Measurements from ENCODE around the gene MARCHF9. TPM values are rescaled to one million over a fixed set of nuclear protein-coding genes. Genes with fewer than 3 reads are reported as not detected.

Gene MARCHF9
- total RNA-seq, 4 donors from 2014 or later, result 4.2 to 19.8 (median 10.4) TPM

- 20 to 24% methylated on average over 21 to 23 of the region's 110 CpGs for WGBS, 2 donors
- DNase-seq (ENCODE audit: low spot score in 2 of 2), result no peak
- no peak overlapping the region for H3K27ac ChIP-seq
- peaks cover 7 to 78% of the 10 kb centered on the region in 2 donors for H3K27me3 ChIP-seq
- peak overlapping the region; percentile 18 to 41 (median 26) for H3K4me3 ChIP-seq
- peak in 2 of 5 experiments; percentile 13 to 30 for TF ChIP-seq CTCF (IDR thresholded peaks at IDR 0.05)
- no peak for TF ChIP-seq POLR2A (IDR thresholded peaks at IDR 0.05)
- no peaks in the 10 kb centered on the region for H3K36me3 ChIP-seq
- H3K9me3 ChIP-seq, result no peaks in the 10 kb centered on the region
- H3K4me1 ChIP-seq, result peaks cover 0 to 47% (median 33%) of the 10 kb centered on the region in 4 donors
Observed at GRCh38 chr12:57737467-57738460, 17.1 kb upstream of the MARCHF9 start.

- Histone ChIP-seq H3K27ac (no peak within 1 kb of the TSS), H3K4me1 (peaks cover 0 to 47% (median 33%) of the 10 kb centered on the region in 4 donors), H3K9me3 (no peaks in the 10 kb centered on the region), H3K36me3 (no peaks in the 10 kb centered on the region), H3K27me3 (peaks cover 7 to 76% of the 10 kb centered on the region in 2 donors), H3K4me3 (peak within 1 kb of the TSS; percentile 18 to 41 (median 26))
- WGBS, 2 donors, result 13 to 24% methylated on average over 34 to 36 of the region's 36 CpGs
- no peak for DNase-seq (ENCODE audit: low spot score in 2 of 2)
- TF ChIP-seq EP300 (IDR thresholded peaks at IDR 0.05) (no peak), POLR2A (IDR thresholded peaks at IDR 0.05) (no peak)
Observed at GRCh38 chr12:57738661-57739237, 16.2 kb upstream of the MARCHF9 start, which contains the start of gene AGAP2. Gene AGAP2 (minus strand): TSS chr12:57738742. CDS start chr12:57738246, 496 bp downstream.

GRCh38 chr12:57739387-57739786 lies 15.5 kb upstream of the MARCHF9 start:
- H3K4me3 ChIP-seq, result no peak overlapping the region
- peaks cover 7 to 69% of the 10 kb centered on the region in 2 donors for H3K27me3 ChIP-seq
- H3K36me3 ChIP-seq, result no peaks in the 10 kb centered on the region
- H3K4me1 ChIP-seq, result peaks cover 0 to 53% (median 33%) of the 10 kb centered on the region in 4 donors
- no peak for DNase-seq (ENCODE audit: low spot score in 2 of 2)
- H3K27ac ChIP-seq, result no peak overlapping the region
- TF ChIP-seq EP300 (IDR thresholded peaks at IDR 0.05) (no peak), CTCF (IDR thresholded peaks at IDR 0.05) (no peak)
- WGBS, 2 donors, result 15 to 30% methylated on average over 7 of the region's 7 CpGs
- H3K9me3 ChIP-seq, result no peaks in the 10 kb centered on the region

GRCh38 chr12:57739914-57740538 lies 14.9 kb upstream of the MARCHF9 start:
- Histone ChIP-seq H3K4me1 (peaks cover 0 to 54% (median 33%) of the 10 kb centered on the region in 4 donors), H3K4me3 (no peak overlapping the region), H3K36me3 (no peaks in the 10 kb centered on the region), H3K27ac (no peak overlapping the region), H3K27me3 (peaks cover 7 to 63% of the 10 kb centered on the region in 2 donors), H3K9me3 (no peaks in the 10 kb centered on the region)
- WGBS, 2 donors, result 31 to 41% methylated on average over 10 of the region's 10 CpGs
- no peak for DNase-seq (ENCODE audit: low spot score in 2 of 2)
- no peak for TF ChIP-seq CTCF (IDR thresholded peaks at IDR 0.05)
- TF ChIP-seq POLR2A (IDR thresholded peaks at IDR 0.05), result no peak
- TF ChIP-seq EP300 (IDR thresholded peaks at IDR 0.05), result no peak

- peaks cover 0 to 52% (median 34%) of the 10 kb centered on the region in 4 donors for H3K4me1 ChIP-seq
- TF ChIP-seq CTCF (IDR thresholded peaks at IDR 0.05), result no peak
- TF ChIP-seq POLR2A (IDR thresholded peaks at IDR 0.05), result no peak
- no peak for TF ChIP-seq EP300 (IDR thresholded peaks at IDR 0.05)
- no peaks in the 10 kb centered on the region for H3K9me3 ChIP-seq
- no peak for DNase-seq (ENCODE audit: low spot score in 2 of 2)
- H3K27ac ChIP-seq, result no peak overlapping the region
- WGBS, 2 donors, result 56 to 73% methylated on average over 5 of the region's 5 CpGs
- no peak overlapping the region for H3K4me3 ChIP-seq
- no peaks in the 10 kb centered on the region for H3K36me3 ChIP-seq
- peaks cover 4 to 55% of the 10 kb centered on the region in 2 donors for H3K27me3 ChIP-seq
Observed at GRCh38 chr12:57740656-57741412, 14.1 kb upstream of the MARCHF9 start.

Measured in tibial nerve (tissue), 4 donors.